Measurements from ENCODE around the gene CSNK2A1. TPM values are rescaled to one million over a fixed set of nuclear protein-coding genes. Genes with fewer than 3 reads are reported as not detected.

CSNK2A1 gene
- total and polyA plus RNA-seq, 2 of the 8 experiments (the other 6 are each of a cell fraction or from before 2014, with no cell fraction given) = 117 to 260 TPM

DNA sequence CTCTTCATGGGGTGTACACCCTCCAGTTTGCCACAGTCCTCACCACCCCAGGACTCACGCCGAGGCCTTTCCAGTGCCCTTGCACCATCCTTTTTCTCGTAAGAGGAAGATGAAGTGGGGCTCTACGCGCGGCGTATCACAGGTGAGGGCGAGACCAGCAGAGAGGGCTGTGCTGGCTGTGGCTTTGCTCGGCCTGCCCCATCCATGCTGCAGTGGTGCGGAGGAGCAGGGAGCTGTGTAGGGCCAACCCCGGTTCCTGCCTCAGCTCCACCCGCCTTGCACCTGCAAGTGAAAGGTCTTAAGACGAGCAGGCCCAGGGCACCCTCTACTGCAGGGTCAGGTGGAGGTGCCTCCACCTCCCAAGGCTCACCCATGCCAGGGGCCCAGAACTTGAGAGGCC is 111.4 kb downstream of the CSNK2A1 start:
- 92% methylated on average over 13 of the region's 13 CpGs; no CpG with 5 or more reads in 1 of the 2 experiments for WGBS, 2 experiments (ENCODE audit: extremely low coverage in 1 of 2, insufficient coverage in 1 of 2, insufficient read length in 1 of 2, insufficient replicate concordance in 2 of 2, low coverage in 1 of 2, low lambda C conversion rate in 2 of 2, missing lambda C conversion rate in 1 of 2)

More for the DNA sequence above, 111.4 kb downstream of the CSNK2A1 start:
- DNase-seq (ENCODE audit: low read depth in 1 of 2, low spot score in 2 of 2) = no peak
- TF ChIP-seq SIRT6 (IDR thresholded peaks at IDR 0.05; ENCODE audit: low read length) (no peak), TAF7 (optimal IDR thresholded peaks at IDR 0.05; ENCODE audit: borderline replicate concordance, low read depth, low read length) (no peak), CBX5 (IDR thresholded peaks at IDR 0.05; ENCODE audit: low read depth, low read length) (no peak), RNF2 (IDR thresholded peaks at IDR 0.05; ENCODE audit: borderline replicate concordance, low read depth, low read length, missing control alignments, poor library complexity, severe bottlenecking) (no peak), KDM1A (IDR thresholded peaks at IDR 0.05; ENCODE audit: borderline replicate concordance, low read length) (no peak), CBX8 (IDR thresholded peaks at IDR 0.05; ENCODE audit: borderline replicate concordance, low read depth, low read length) (no peak), SIX5 (IDR thresholded peaks at IDR 0.05; ENCODE audit: low read depth, low read length) (no peak), RXRA (IDR thresholded peaks at IDR 0.05; ENCODE audit: insufficient read depth, low read depth, low read length) (no peak), EGR1 (IDR thresholded peaks at IDR 0.05; ENCODE audit: borderline replicate concordance, low read depth, low read length) (no peak), CREB1 (IDR thresholded peaks at IDR 0.05) (no peak), FOSL1 (IDR thresholded peaks at IDR 0.05; ENCODE audit: insufficient read depth, low read depth, low read length) (no peak), CTBP2 (IDR thresholded peaks at IDR 0.05; ENCODE audit: borderline replicate concordance, insufficient read depth, insufficient read length, low read length) (no peak)
- FAIRE-seq = no peak
- H2BK120ac ChIP-seq (replicated peaks; ENCODE audit: low read depth, low read length) = no peak overlapping the region
- H3K9ac ChIP-seq (replicated peaks in 1 of 4; ENCODE audit: extremely low read depth in 1 of 4, low read depth in 3 of 4, low read length in 3 of 4) = no peak overlapping the region
- no peak overlapping the region for H3K4me3 ChIP-seq (ENCODE audit: extremely low read depth in 1 of 4, insufficient read depth in 2 of 4, low read depth in 3 of 4, low read length in 4 of 4)
- no peak overlapping the region for H2BK12ac ChIP-seq (ENCODE audit: low read depth, low read length)
- ChIA-PET POLR2A (ENCODE audit: partially characterized antibody) (interaction anchor here (0.8 to 2.4 kb wide), 10 partner anchors 14 to 105 kb away, joined by 3 to 6 read pairs (median 4); no protein-coding TSS in a partner anchor), CTCF (ENCODE audit: partially characterized antibody) (interaction anchor here (0.7 to 3.8 kb wide), 25 partner anchors 10 to 329 kb away, joined by 3 to 52 read pairs (median 6); no protein-coding TSS in a partner anchor)
- no peak overlapping the region for H2AFZ ChIP-seq (ENCODE audit: low read length)
- H3K14ac ChIP-seq (ENCODE audit: insufficient read length) = no peak overlapping the region
- H3K18ac ChIP-seq (ENCODE audit: extremely low read depth, low read length) = no peak overlapping the region
- H3K56ac ChIP-seq (replicated peaks; ENCODE audit: insufficient read length, low read depth, low read length) = no peak overlapping the region
- H4K8ac ChIP-seq (ENCODE audit: extremely low read depth, insufficient read depth, low read length) = no peak overlapping the region
- H3K79me1 ChIP-seq (ENCODE audit: low read depth, low read length) = no peaks in the 10 kb centered on the region
- no peak overlapping the region for H2BK15ac ChIP-seq (ENCODE audit: low read length)
- H4K20me1 ChIP-seq (replicated peaks in 1 of 2; ENCODE audit: control insufficient read depth in 1 of 2, insufficient read depth in 2 of 2, low read length in 2 of 2) = peaks cover 14 to 44% of the 10 kb centered on the region in 2 experiments
- peaks cover 0 to 13% (median 5%) of the 10 kb centered on the region in 4 experiments; a peak in 6 of 7 replicates for H3K4me1 ChIP-seq (replicated peaks in 1 of 4; ENCODE audit: control insufficient read depth in 3 of 4, insufficient read depth in 4 of 4, low read length in 3 of 4)
- no peak overlapping the region for H2BK5ac ChIP-seq (ENCODE audit: low read depth, low read length)
- H4K5ac ChIP-seq (ENCODE audit: insufficient read length, low read depth, low read length) = no peak overlapping the region
- no peak overlapping the region for H2AK5ac ChIP-seq (ENCODE audit: low read depth, low read length)
- no peak overlapping the region for H3K4me2 ChIP-seq (ENCODE audit: insufficient read depth in 1 of 2, low read depth in 2 of 2, low read length in 2 of 2)
- no peaks in the 10 kb centered on the region for H3K9me3 ChIP-seq (ENCODE audit: insufficient read depth in 2 of 2, low read depth in 1 of 2, low read length in 1 of 2)
- no peaks in the 10 kb centered on the region for H3K79me2 ChIP-seq (ENCODE audit: control insufficient read depth in 1 of 2, insufficient read depth in 2 of 2, low read length in 2 of 2)
- H3K4ac ChIP-seq (replicated peaks; ENCODE audit: insufficient read length, low read depth, low read length) = no peak overlapping the region
- peaks cover 0 to 11% (median 3%) of the 10 kb centered on the region in 4 experiments; a peak in 4 of 7 replicates for H3K27me3 ChIP-seq (replicated peaks in 1 of 4; ENCODE audit: control insufficient read depth in 3 of 4, extremely low read depth in 1 of 4, insufficient read depth in 3 of 4, low read length in 3 of 4)
- no peak overlapping the region for H4K91ac ChIP-seq (replicated peaks; ENCODE audit: insufficient read length, low read length)
- H3K36me3 ChIP-seq (ENCODE audit: control insufficient read depth in 2 of 4, insufficient read depth in 4 of 4, low read length in 3 of 4) = peaks cover 3 to 28% (median 10%) of the 10 kb centered on the region in 4 experiments; a peak in 6 of 8 replicates
- no peak overlapping the region for H3K27ac ChIP-seq (ENCODE audit: low read depth, low read length)
- no peak overlapping the region for H2BK20ac ChIP-seq (ENCODE audit: low read length)
- no peaks in the 10 kb centered on the region for H3K23me2 ChIP-seq (ENCODE audit: low read depth, low read length)
- H3K23ac ChIP-seq (ENCODE audit: insufficient read length) = no peak overlapping the region

Measured in H1 (cell line).